Right lobe of liver (tissue), 4 donors: ENCODE measurements around the gene SH3GL1.

ENCODE experiments used
- POLR2A ChIP-seq: fragments of 450-650 bp; IDR thresholded peaks from one replicate; pipeline ENCODE4 v1.6.1; 2017; ENCODE audit warnings: antibody characterized with exemption, mild to moderate bottlenecking
- TF ChIP-seq, protein P1 (sequence below), 4 donors: fragments of 200-600 bp in 3 of 4; fragments of 450-650 bp in 1 of 4; IDR thresholded peaks; one replicate each; pipeline versions ENCODE4 v1.5.1 to v1.8.0; 2016 to 2022; ENCODE audit warnings: antibody characterized with exemption in 4 of 4, mild to moderate bottlenecking in 2 of 4
- donor health status: DM: no; HTN: no; CAD: no.
- donor health status: DM: no; HTN: no; CAD: no.
- donor health status: DM: no; HTN: yes; CAD: no.

GRCh38 chr19:4396949-4397783 is 3.2 kb downstream of the SH3GL1 start:
- TF ChIP-seq, protein P1, sequence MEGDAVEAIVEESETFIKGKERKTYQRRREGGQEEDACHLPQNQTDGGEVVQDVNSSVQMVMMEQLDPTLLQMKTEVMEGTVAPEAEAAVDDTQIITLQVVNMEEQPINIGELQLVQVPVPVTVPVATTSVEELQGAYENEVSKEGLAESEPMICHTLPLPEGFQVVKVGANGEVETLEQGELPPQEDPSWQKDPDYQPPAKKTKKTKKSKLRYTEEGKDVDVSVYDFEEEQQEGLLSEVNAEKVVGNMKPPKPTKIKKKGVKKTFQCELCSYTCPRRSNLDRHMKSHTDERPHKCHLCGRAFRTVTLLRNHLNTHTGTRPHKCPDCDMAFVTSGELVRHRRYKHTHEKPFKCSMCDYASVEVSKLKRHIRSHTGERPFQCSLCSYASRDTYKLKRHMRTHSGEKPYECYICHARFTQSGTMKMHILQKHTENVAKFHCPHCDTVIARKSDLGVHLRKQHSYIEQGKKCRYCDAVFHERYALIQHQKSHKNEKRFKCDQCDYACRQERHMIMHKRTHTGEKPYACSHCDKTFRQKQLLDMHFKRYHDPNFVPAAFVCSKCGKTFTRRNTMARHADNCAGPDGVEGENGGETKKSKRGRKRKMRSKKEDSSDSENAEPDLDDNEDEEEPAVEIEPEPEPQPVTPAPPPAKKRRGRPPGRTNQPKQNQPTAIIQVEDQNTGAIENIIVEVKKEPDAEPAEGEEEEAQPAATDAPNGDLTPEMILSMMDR (IDR thresholded peaks at IDR 0.05), result no peak
- TF ChIP-seq POLR2A, result no peak
